T-cell (primary cell): ENCODE results near the gene FAM184A. TPM values are rescaled to one million over a fixed set of nuclear protein-coding genes. Genes with fewer than 3 reads are reported as not detected.
"Not testable (repeated sequence)": the region's sequence is repeated elsewhere in the genome, so short reads cannot be mapped to it uniquely, and the experiment has no call there.

Experiments used
- ATAC-seq, 4 experiments: fragments of 200-7000 bp in 3 of 4; fragments of 150-1000 bp in 1 of 4; cut with Tn5 transposase; replicated peaks in 1 of 4; 1 replicate in 3 of 4; 2 replicates in 1 of 4; pipeline ENCODE4 v1.10.0; 2021; ENCODE audit warnings: moderate library complexity in 3 of 4, mild to moderate bottlenecking in 2 of 4, moderate number of reproducible peaks in 1 of 4
- CTCF ChIA-PET, 2 donors: fragments of 300-600 bp; sonication (Branson Sonifier 250); formaldehyde crosslinking; loops; one replicate each; lab custom pipeline; 2022; ENCODE audit warnings: antibody characterized with exemption in 2 of 2; lab: Charles Lee
- POLR2A ChIA-PET, 2 donors: fragments of 300-600 bp; sonication (Branson Sonifier 250); formaldehyde crosslinking; loops; one replicate each; lab custom pipeline; 2022; ENCODE audit warnings: antibody characterized with exemption in 2 of 2; lab: Charles Lee
- DNase-seq, 35 experiments: peaks; one replicate each; pipeline versions ENCODE4 v3.0.0 to v3.0.0-alpha.2; 2013 to 2023
- H3K27ac ChIP-seq: one replicate; pipeline ENCODE4 v1.5.1; 2013; ENCODE audit warnings: low read length
- H3K27me3 ChIP-seq, 2 experiments: replicated peaks in 1 of 2; 1 replicate in 1 of 2; 2 replicates in 1 of 2; pipeline versions ENCODE4 v1.6.1 to v1.7.0; 2013; ENCODE audit warnings: low read length in 1 of 2, mixed read lengths in 1 of 2; ENCODE audit not compliant: control insufficient read depth in 2 of 2, insufficient read depth in 2 of 2; ENCODE audit errors: extremely low read depth in 1 of 2
- H3K36me3 ChIP-seq, 2 donors: 1 replicate in 1 of 2; 2 replicates in 1 of 2; pipeline versions ENCODE4 v1.6.1 to v1.7.0; 2013; ENCODE audit warnings: low read length in 1 of 2; ENCODE audit not compliant: control insufficient read depth in 2 of 2, insufficient read depth in 1 of 2; ENCODE audit errors: extremely low read depth in 1 of 2
- H3K4me1 ChIP-seq, 2 experiments: 1 replicate in 1 of 2; 2 replicates in 1 of 2; pipeline versions ENCODE4 v1.6.1 to v1.7.0; 2013; ENCODE audit warnings: low read length in 2 of 2, mixed read lengths in 1 of 2; ENCODE audit not compliant: insufficient read depth in 2 of 2, control insufficient read depth in 1 of 2; ENCODE audit errors: extremely low read depth in 1 of 2
- H3K4me3 ChIP-seq, 2 donors: 1 replicate in 1 of 2; 2 replicates in 1 of 2; pipeline versions ENCODE4 v1.5.1 to v1.7.0; 2013; ENCODE audit warnings: mild to moderate bottlenecking in 2 of 2, low read length in 1 of 2, moderate library complexity in 1 of 2; ENCODE audit not compliant: control insufficient read depth in 1 of 2; ENCODE audit errors: extremely low read depth in 1 of 2
- H3K9me3 ChIP-seq: 2 replicates; pipeline ENCODE4 v1.7.0; 2013
- H3K27ac Mint-ChIP-seq, 2 donors: one replicate each; pipeline ENCODE4 v1.8.0; 2020 to 2021; ENCODE audit warnings: mild to moderate bottlenecking in 2 of 2, mixed read lengths in 2 of 2
- H3K27me3 Mint-ChIP-seq, 2 donors: one replicate each; pipeline ENCODE4 v1.8.0; 2021 to 2022; ENCODE audit warnings: mixed read lengths in 2 of 2
- H3K36me3 Mint-ChIP-seq: one replicate; pipeline ENCODE4 v1.8.0; 2021; ENCODE audit warnings: mixed read lengths
- H3K4me1 Mint-ChIP-seq, 3 donors: one replicate each; pipeline ENCODE4 v1.8.0; 2020 to 2022; ENCODE audit warnings: mixed read lengths in 3 of 3, mild to moderate bottlenecking in 1 of 3
- H3K4me3 Mint-ChIP-seq, 3 donors: one replicate each; pipeline ENCODE4 v1.8.0; 2020 to 2022; ENCODE audit warnings: mild to moderate bottlenecking in 3 of 3, mixed read lengths in 3 of 3, moderate library complexity in 3 of 3
- H3K9me3 Mint-ChIP-seq, 3 donors: one replicate each; pipeline ENCODE4 v1.8.0; 2020 to 2022; ENCODE audit warnings: mixed read lengths in 3 of 3
- WGBS: methylation state at CpG from one replicate; pipeline ENCODE4 v1.1.5; 2013; ENCODE audit warnings: missing lambda C conversion rate; ENCODE audit not compliant: insufficient coverage; 5-methylcytosine and 5-hydroxymethylcytosine counted together
- total RNA-seq, 35 experiments: library from RNA in 6 of 35; stranded (reverse) in 6 of 35; fragments of 120-200 nt in 1 of 35; gene quantifications; one replicate each; pipeline versions ENCODE4 v1.2.1 to v1.2.4 and lab custom pipeline; 2013 to 2026

Gene FAM184A
- total RNA-seq, 5 donors from 2014 or later (not counting 1 experiment from before 2014, with no cell fraction given): 3.6 to 6.4 (median 5.1) TPM

DNA sequence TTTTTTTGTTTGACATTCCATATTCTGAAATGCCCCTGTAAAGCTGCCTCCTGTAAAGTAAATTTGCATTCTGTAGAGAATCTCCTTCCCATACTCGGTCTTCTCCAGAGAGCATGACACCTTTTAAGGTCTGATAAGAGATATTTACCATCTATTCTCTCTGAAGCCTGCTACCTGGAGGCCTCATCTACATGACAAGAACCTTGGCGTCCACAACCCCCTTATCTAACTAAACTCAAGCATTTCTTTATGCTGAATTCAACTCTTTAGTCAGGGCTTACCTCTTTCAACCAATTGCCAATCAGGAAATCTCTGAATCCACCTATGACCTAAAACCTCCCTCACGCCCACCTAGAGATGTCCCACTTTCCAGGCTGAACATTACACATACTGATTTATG is 51.6 kb downstream of the FAM184A start:
- Histone ChIP-seq H3K36me3 (no peaks in the 10 kb centered on the region), H3K9me3 (no peaks in the 10 kb centered on the region), H3K27ac (no peak overlapping the region), H3K27me3 (no peaks in the 10 kb centered on the region), H3K4me1 (no peaks in the 10 kb centered on the region), H3K4me3 (no peak overlapping the region)
- no peak for ATAC-seq
- no peaks in the 10 kb centered on the region for H3K27me3 Mint-ChIP-seq
- no peak overlapping the region for H3K4me3 Mint-ChIP-seq
- no peaks in the 10 kb centered on the region for H3K9me3 Mint-ChIP-seq
- H3K4me1 Mint-ChIP-seq: no peaks in the 10 kb centered on the region
- no peaks in the 10 kb centered on the region for H3K36me3 Mint-ChIP-seq
- POLR2A ChIA-PET: no interaction called here
- DNase-seq: no peak
- CTCF ChIA-PET: interaction anchor here (0.6 kb wide), 3 partner anchors 38 to 255 kb away, joined by 3 read pairs; no protein-coding TSS in a partner anchor
- no peak overlapping the region for H3K27ac Mint-ChIP-seq
- 90% methylated on average over 2 of the region's 3 CpGs for WGBS

GRCh38 chr6:119025793-119026192 is 52.7 kb downstream of the FAM184A start:
- no peak overlapping the region for H3K27ac ChIP-seq
- Mint-ChIP-seq H3K27me3 (no peaks in the 10 kb centered on the region), H3K4me1 (peaks cover 0 to 3% (median under 1%) of the 10 kb centered on the region in 3 donors), H3K36me3 (peaks cover under 1% of the 10 kb centered on the region), H3K4me3 (no peak overlapping the region), H3K27ac (no peak overlapping the region), H3K9me3 (no peaks in the 10 kb centered on the region)
- 40% methylated on average over 1 of the region's 2 CpGs for WGBS
- no peaks in the 10 kb centered on the region for H3K36me3 ChIP-seq
- ATAC-seq (no peak), DNase-seq (no peak)
- H3K9me3 ChIP-seq: no peaks in the 10 kb centered on the region
- no peaks in the 10 kb centered on the region for H3K27me3 ChIP-seq
- H3K4me1 ChIP-seq: no peaks in the 10 kb centered on the region
- no peak overlapping the region for H3K4me3 ChIP-seq
- CTCF ChIA-PET: no interaction called here
- POLR2A ChIA-PET: no interaction called here

- H3K9me3 Mint-ChIP-seq: no peaks in the 10 kb centered on the region
- DNase-seq (no peak), ATAC-seq (no peak)
- H3K36me3 Mint-ChIP-seq: peaks cover 4% of the 10 kb centered on the region
- Histone ChIP-seq H3K4me3 (no peak overlapping the region), H3K27ac (no peak overlapping the region), H3K9me3 (no peaks in the 10 kb centered on the region), H3K4me1 (no peaks in the 10 kb centered on the region), H3K36me3 (no peaks in the 10 kb centered on the region), H3K27me3 (no peaks in the 10 kb centered on the region)
- CTCF ChIA-PET: interaction anchor here (0.5 to 1.2 kb wide), 5 partner anchors 53 to 248 kb away, joined by 3 to 8 read pairs (median 4); no protein-coding TSS in a partner anchor
- no peak overlapping the region for H3K4me3 Mint-ChIP-seq
- no peak overlapping the region for H3K27ac Mint-ChIP-seq
- H3K4me1 Mint-ChIP-seq: peaks cover 0 to 3% (median 3%) of the 10 kb centered on the region in 3 donors
- no peaks in the 10 kb centered on the region for H3K27me3 Mint-ChIP-seq
- POLR2A ChIA-PET: interaction anchor here in 1 of 2 donors (0.6 kb wide), 1 partner anchor 11 kb away, joined by 3 read pairs; no protein-coding TSS in a partner anchor
- 84% methylated on average over 6 of the region's 6 CpGs for WGBS
These were observed 54.4 kb downstream of the FAM184A start for GRCh38 chr6:119024111-119024510.

DNA sequence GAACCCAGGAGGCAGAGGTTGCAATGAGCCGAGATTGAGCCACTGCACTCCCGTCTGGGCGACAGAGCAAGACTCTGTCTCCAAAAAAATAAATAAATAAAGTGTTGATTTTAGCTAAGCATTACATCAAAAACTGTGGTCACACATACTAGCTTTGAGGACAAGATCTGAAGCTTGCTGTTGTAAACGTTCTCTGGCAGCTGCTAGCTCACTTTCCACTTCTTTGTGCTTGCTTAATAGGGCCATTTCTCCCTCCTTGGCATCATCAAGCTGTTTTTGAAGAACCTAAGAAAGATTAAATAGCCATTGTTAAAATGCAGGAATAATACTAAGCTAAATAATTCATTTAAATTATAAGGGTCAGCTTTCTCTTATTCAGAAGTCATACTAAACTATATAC is 55.7 kb downstream of the FAM184A start:
- Histone ChIP-seq H3K36me3 (peaks cover 0 to 3% of the 10 kb centered on the region in 2 donors), H3K27ac (no peak overlapping the region), H3K9me3 (no peaks in the 10 kb centered on the region), H3K27me3 (no peaks in the 10 kb centered on the region), H3K4me3 (no peak overlapping the region), H3K4me1 (no peaks in the 10 kb centered on the region)
- ChIA-PET POLR2A (interaction anchor here in 1 of 2 donors (0.7 kb wide), 1 partner anchor 572 kb away, joined by 3 read pairs; no protein-coding TSS in a partner anchor), CTCF (interaction anchor here in 1 of 2 donors (0.6 to 1.2 kb wide), 2 partner anchors 55 to 88 kb away, joined by 3 to 7 read pairs; no protein-coding TSS in a partner anchor)
- Mint-ChIP-seq H3K4me1 (peaks cover 0 to 3% (median 3%) of the 10 kb centered on the region in 3 donors), H3K9me3 (no peaks in the 10 kb centered on the region), H3K27me3 (no peaks in the 10 kb centered on the region), H3K27ac (no peak overlapping the region), H3K4me3 (no peak overlapping the region), H3K36me3 (peaks cover 4% of the 10 kb centered on the region)
- ATAC-seq (no peak), DNase-seq (no peak)
- 80% methylated on average over 1 of the region's 4 CpGs for WGBS

DNA sequence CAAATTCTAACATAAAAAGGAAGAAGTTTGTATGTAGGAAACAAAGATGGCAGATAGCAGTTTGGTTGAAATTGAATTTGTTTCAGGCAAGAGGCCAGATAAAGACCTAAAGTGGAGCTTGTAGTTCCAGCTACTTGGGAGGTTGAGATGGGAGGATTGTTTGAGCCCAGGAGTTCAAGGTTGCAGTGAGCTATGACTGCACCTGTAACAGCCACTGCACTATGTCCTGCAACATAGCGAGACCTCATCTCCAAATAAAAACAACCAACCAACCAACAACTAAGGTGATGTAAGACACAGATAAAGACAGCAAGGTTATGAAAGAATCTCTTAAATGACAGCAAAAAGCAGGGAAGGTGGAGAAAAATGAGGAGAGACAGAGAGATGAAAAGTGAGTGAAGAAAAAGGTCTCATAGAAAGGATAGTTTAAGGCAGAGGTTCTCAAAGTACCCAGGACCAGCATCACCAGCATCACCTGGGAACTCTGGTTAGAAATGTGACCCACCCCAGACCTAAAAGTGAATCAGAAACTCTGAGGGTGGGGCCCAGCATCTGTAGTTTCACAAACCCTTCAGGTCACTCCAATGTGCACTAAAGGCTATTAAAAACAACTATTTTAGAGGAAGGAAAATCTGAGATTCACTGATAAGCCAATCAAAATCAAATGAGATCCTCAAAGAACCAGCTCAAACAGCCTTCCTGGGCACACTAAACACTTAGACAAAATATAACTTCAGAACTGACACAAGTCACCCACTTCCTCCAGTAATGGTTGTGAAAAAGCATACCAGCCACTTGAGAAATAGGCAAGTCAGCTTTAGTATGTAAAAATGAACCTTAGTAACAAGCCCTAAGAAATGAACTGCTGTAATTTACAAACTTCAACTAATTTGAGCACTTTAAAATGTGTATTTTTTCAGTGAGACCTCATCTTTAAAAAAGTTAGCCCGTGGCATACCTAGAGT is 57.6 kb downstream of the FAM184A start:
- peaks cover 0 to 3% (median 3%) of the 10 kb centered on the region in 3 donors for H3K4me1 Mint-ChIP-seq
- no peaks in the 10 kb centered on the region for H3K9me3 ChIP-seq
- no peaks in the 10 kb centered on the region for H3K27me3 ChIP-seq
- POLR2A ChIA-PET: no interaction called here
- H3K4me1 ChIP-seq: no peaks in the 10 kb centered on the region
- H3K4me3 ChIP-seq: no peak overlapping the region
- no peak overlapping the region for H3K27ac Mint-ChIP-seq
- H3K9me3 Mint-ChIP-seq: no peaks in the 10 kb centered on the region
- CTCF ChIA-PET: interaction anchor here in 1 of 2 donors (0.7 kb wide), 1 partner anchor 1848 kb away, joined by 6 read pairs; no protein-coding TSS in a partner anchor
- no peak overlapping the region for H3K27ac ChIP-seq
- H3K4me3 Mint-ChIP-seq: no peak overlapping the region
- H3K27me3 Mint-ChIP-seq: no peaks in the 10 kb centered on the region
- DNase-seq (no peak), ATAC-seq (no peak)
- peaks cover 15% of the 10 kb centered on the region for H3K36me3 Mint-ChIP-seq
- H3K36me3 ChIP-seq: peaks cover 0 to 3% of the 10 kb centered on the region in 2 donors
- 100% methylated on average over 1 of the region's 2 CpGs for WGBS

- H3K9me3 Mint-ChIP-seq, H3K36me3 ChIP-seq, H3K4me1 Mint-ChIP-seq, H3K27me3 ChIP-seq, H3K27ac Mint-ChIP-seq, ATAC-seq, POLR2A ChIA-PET, H3K27me3 Mint-ChIP-seq, H3K4me3 Mint-ChIP-seq, H3K4me1 ChIP-seq, H3K9me3 ChIP-seq, CTCF ChIA-PET, H3K27ac ChIP-seq, H3K4me3 ChIP-seq, DNase-seq: not testable (repeated sequence)
- WGBS: 98% methylated on average over 17 of the region's 22 CpGs
- H3K36me3 Mint-ChIP-seq: peaks cover 22% of the 10 kb centered on the region
These were observed 63.3 kb downstream of the FAM184A start for GRCh38 chr6:119015165-119015564.
